ENCODE data around the gene KMT2C.
"Not testable (repeated sequence)": the region's sequence is repeated elsewhere in the genome, so short reads cannot be mapped to it uniquely, and the experiment has no call there.

KMT2C gene

DNA sequence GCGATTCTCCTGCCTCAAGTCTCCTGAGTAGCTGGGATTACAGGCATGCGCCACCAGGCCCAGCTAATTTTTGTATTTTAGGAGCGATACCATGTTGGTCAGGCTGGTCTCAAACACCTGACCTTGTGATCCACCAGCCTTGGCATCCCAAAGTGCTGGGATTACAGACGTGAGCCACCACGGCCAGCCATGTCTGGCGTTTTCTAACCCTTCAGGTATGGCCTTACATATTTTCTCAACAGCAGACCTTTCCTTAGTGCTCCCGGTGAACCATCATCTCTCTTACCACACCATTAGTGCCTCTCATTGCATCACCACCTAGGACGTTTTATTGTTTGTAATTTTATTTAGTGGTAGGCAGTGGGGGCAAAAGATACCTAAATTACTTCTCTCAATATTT lies 194.5 kb downstream of the KMT2C start:
- H2AFZ ChIP-seq (ENCODE audit: low read depth, low read length); H4K20me1 ChIP-seq (ENCODE audit: insufficient read depth, low read length); H3K79me2 ChIP-seq (ENCODE audit: low read length); H3K27ac ChIP-seq (ENCODE audit: low read length); H3K9me3 ChIP-seq (ENCODE audit: insufficient read depth, low read length); H3K27me3 ChIP-seq (ENCODE audit: low read depth, low read length); H3K9ac ChIP-seq (ENCODE audit: low read length); H3K4me3 ChIP-seq (ENCODE audit: low read length); H3K4me1 ChIP-seq (ENCODE audit: low read length); H3K4me2 ChIP-seq (ENCODE audit: low read length); H3K36me3 ChIP-seq (replicated peaks; ENCODE audit: low read depth, low read length): not testable (repeated sequence)

DNA sequence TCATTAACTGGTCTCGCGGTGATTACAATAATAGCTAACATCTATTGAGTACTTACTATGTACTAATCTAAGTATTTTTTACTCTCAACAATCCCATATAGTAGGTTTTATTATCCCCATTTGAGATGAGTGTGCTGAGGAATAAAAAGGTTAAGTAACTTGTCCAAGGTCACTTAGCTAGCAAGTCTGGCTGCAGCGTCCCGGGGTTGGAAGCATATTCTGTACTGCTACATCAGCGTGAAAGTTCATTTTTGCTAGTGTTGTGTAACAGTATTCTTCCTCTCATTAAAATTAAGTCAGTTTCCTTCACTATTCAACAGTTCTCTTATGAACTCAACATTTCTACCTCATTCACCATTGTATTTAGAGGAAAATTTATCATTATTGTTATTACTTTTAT lies 199.5 kb downstream of the KMT2C start:
- H3K4me1 ChIP-seq (ENCODE audit: low read length); H3K27me3 ChIP-seq (ENCODE audit: low read depth, low read length); H4K20me1 ChIP-seq (ENCODE audit: insufficient read depth, low read length); H3K79me2 ChIP-seq (ENCODE audit: low read length); H3K27ac ChIP-seq (ENCODE audit: low read length); H3K36me3 ChIP-seq (replicated peaks; ENCODE audit: low read depth, low read length); H3K9ac ChIP-seq (ENCODE audit: low read length); H3K4me3 ChIP-seq (ENCODE audit: low read length); H3K4me2 ChIP-seq (ENCODE audit: low read length); H2AFZ ChIP-seq (ENCODE audit: low read depth, low read length); H3K9me3 ChIP-seq (ENCODE audit: insufficient read depth, low read length): not testable (repeated sequence)

DNA sequence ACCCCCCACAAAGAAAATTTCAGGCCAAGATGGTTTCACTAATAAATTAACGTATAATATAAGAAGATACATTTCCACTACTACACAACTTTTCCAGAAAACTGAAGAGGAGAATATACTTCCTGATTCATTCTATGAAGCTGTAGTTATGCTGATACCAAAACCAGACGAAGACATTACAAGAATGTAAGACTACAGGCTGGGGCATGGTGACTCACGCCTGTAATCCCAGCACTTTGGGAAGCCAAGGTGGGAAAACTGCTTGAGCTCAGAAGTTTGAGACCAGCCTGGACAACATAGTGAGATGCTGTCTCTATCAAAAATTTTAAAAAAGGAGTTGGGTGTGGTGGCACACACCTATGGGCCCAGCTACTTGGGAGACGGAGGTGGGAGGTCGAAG lies 201.4 kb downstream of the KMT2C start:
- not testable (repeated sequence) for H3K4me1 ChIP-seq (ENCODE audit: low read length); H3K9me3 ChIP-seq (ENCODE audit: insufficient read depth, low read length)

DNA sequence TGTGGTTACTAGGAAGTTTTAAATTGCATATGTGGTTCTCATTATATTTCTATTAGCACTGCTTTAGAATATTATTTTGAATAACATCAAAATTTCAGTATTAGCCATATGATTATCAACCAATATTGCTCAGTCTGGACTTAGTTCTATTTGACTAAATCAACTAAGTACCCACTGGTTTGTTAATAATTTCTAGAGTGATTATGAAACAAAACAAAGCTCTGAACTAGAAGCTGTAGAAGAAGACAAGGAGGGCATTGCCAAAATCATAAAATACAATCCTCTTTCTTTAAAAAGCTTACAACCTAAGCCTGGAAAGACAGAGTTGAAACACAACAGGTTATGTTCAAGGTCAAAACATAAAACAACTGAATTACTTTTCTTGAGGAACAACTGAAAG lies 204.7 kb downstream of the KMT2C start:
- Histone ChIP-seq H3K4me3 (ENCODE audit: low read length) (no peak overlapping the region), H2AFZ (ENCODE audit: low read depth, low read length) (no peak overlapping the region), H3K9me3 (ENCODE audit: insufficient read depth, low read length) (no peaks in the 10 kb centered on the region), H3K27ac (ENCODE audit: low read length) (no peak overlapping the region), H3K27me3 (ENCODE audit: low read depth, low read length) (no peaks in the 10 kb centered on the region), H3K4me1 (ENCODE audit: low read length) (no peaks in the 10 kb centered on the region), H3K9ac (ENCODE audit: low read length) (no peak overlapping the region), H3K4me2 (ENCODE audit: low read length) (no peak overlapping the region), H3K36me3 (replicated peaks; ENCODE audit: low read depth, low read length) (no peaks in the 10 kb centered on the region), H4K20me1 (ENCODE audit: insufficient read depth, low read length) (no peaks in the 10 kb centered on the region), H3K79me2 (ENCODE audit: low read length) (no peaks in the 10 kb centered on the region)
- TF ChIP-seq, protein P1, sequence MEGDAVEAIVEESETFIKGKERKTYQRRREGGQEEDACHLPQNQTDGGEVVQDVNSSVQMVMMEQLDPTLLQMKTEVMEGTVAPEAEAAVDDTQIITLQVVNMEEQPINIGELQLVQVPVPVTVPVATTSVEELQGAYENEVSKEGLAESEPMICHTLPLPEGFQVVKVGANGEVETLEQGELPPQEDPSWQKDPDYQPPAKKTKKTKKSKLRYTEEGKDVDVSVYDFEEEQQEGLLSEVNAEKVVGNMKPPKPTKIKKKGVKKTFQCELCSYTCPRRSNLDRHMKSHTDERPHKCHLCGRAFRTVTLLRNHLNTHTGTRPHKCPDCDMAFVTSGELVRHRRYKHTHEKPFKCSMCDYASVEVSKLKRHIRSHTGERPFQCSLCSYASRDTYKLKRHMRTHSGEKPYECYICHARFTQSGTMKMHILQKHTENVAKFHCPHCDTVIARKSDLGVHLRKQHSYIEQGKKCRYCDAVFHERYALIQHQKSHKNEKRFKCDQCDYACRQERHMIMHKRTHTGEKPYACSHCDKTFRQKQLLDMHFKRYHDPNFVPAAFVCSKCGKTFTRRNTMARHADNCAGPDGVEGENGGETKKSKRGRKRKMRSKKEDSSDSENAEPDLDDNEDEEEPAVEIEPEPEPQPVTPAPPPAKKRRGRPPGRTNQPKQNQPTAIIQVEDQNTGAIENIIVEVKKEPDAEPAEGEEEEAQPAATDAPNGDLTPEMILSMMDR (IDR thresholded peaks at IDR 0.05; ENCODE audit: low read depth, low read length) = no peak
- TF ChIP-seq EZH2phosphoT487 (IDR thresholded peaks at IDR 0.05; ENCODE audit: low read depth) = no peak

More for the DNA sequence above, 201.4 kb downstream of the KMT2C start:
- H3K4me2 ChIP-seq (ENCODE audit: low read length); H3K9ac ChIP-seq (ENCODE audit: low read length); H2AFZ ChIP-seq (ENCODE audit: low read depth, low read length); H3K36me3 ChIP-seq (replicated peaks; ENCODE audit: low read depth, low read length); H3K79me2 ChIP-seq (ENCODE audit: low read length); H3K4me3 ChIP-seq (ENCODE audit: low read length); H3K27ac ChIP-seq (ENCODE audit: low read length); H3K27me3 ChIP-seq (ENCODE audit: low read depth, low read length); H4K20me1 ChIP-seq (ENCODE audit: insufficient read depth, low read length): not testable (repeated sequence)

DNA sequence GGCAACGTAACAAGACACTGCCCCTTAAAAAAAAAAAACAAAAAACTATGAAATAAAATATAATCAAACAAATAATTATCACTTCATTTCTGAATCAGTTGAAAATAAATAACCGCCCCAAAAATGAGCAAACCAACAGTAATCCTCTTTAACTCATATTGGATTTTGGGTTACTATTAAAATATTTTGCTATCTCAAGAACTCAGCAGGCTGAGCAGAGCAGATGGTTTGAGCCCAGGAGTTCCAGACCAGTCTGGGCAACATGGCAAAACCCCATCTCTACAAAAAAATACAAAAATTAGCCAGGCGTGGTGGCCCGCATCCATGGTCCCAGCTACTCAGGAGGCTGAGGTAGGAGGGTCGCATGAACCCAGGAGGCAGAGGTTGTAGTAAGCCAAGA lies 216.2 kb downstream of the KMT2C start:
- not testable (repeated sequence) for H3K4me3 ChIP-seq (ENCODE audit: low read length); H3K27me3 ChIP-seq (ENCODE audit: low read depth, low read length); H3K9me3 ChIP-seq (ENCODE audit: insufficient read depth, low read length); H4K20me1 ChIP-seq (ENCODE audit: insufficient read depth, low read length); H3K36me3 ChIP-seq (replicated peaks; ENCODE audit: low read depth, low read length); H3K4me1 ChIP-seq (ENCODE audit: low read length); H3K79me2 ChIP-seq (ENCODE audit: low read length); H3K4me2 ChIP-seq (ENCODE audit: low read length); H3K27ac ChIP-seq (ENCODE audit: low read length); H3K9ac ChIP-seq (ENCODE audit: low read length); H2AFZ ChIP-seq (ENCODE audit: low read depth, low read length)

DNA sequence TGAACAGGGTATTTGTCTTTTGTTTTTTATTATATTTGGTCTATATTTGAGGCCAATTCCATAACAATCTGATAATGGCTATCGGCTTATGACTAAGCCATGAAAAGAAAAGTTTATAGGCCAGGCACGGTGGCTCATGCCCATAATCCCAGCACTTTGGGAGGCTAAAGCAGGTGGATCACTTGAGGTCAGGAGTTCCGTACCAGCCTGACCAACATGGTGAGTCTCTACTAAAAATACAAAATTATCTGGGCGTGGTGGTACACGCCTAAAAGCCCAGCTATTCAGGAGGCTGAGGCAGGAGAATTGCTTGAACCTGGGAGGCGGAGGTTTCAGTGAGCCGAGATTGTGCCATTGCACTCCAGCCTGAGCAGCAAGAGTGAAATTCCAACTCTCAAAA lies 227.0 kb downstream of the KMT2C start:
- H4K20me1 ChIP-seq (ENCODE audit: insufficient read depth, low read length); H2AFZ ChIP-seq (ENCODE audit: low read depth, low read length); H3K36me3 ChIP-seq (replicated peaks; ENCODE audit: low read depth, low read length); H3K27ac ChIP-seq (ENCODE audit: low read length); H3K4me2 ChIP-seq (ENCODE audit: low read length); H3K79me2 ChIP-seq (ENCODE audit: low read length); H3K4me1 ChIP-seq (ENCODE audit: low read length); H3K27me3 ChIP-seq (ENCODE audit: low read depth, low read length); H3K4me3 ChIP-seq (ENCODE audit: low read length); H3K9ac ChIP-seq (ENCODE audit: low read length); H3K9me3 ChIP-seq (ENCODE audit: insufficient read depth, low read length): not testable (repeated sequence)

DNA sequence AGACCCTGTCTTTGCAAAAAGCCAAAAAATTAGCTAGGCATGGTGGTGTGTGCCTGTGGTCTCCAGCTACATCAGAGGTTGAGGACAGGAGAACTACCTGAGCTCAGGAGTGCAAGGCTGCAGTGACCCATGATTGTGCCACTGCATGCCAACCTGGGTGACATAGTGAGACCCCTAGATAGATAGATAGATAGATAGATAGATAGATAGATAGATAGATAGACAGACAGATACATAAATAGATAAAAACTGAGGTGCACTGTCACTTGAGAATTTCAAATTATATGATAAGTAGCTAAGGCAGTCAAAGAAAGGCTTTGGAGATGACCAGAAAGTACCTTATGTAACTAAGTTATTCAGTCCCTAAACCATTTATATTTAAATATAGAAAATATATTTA lies 231.4 kb downstream of the KMT2C start:
- not testable (repeated sequence) for H3K79me2 ChIP-seq (ENCODE audit: low read length); H3K27me3 ChIP-seq (ENCODE audit: low read depth, low read length); H3K4me1 ChIP-seq (ENCODE audit: low read length); H3K36me3 ChIP-seq (replicated peaks; ENCODE audit: low read depth, low read length); H3K4me3 ChIP-seq (ENCODE audit: low read length); H2AFZ ChIP-seq (ENCODE audit: low read depth, low read length); H4K20me1 ChIP-seq (ENCODE audit: insufficient read depth, low read length); H3K9me3 ChIP-seq (ENCODE audit: insufficient read depth, low read length); H3K9ac ChIP-seq (ENCODE audit: low read length); H3K27ac ChIP-seq (ENCODE audit: low read length); H3K4me2 ChIP-seq (ENCODE audit: low read length)

Data from OCI-LY3 (cell line).